ENCODE results near the gene FREM2.

- TF ChIP-seq, protein P1, sequence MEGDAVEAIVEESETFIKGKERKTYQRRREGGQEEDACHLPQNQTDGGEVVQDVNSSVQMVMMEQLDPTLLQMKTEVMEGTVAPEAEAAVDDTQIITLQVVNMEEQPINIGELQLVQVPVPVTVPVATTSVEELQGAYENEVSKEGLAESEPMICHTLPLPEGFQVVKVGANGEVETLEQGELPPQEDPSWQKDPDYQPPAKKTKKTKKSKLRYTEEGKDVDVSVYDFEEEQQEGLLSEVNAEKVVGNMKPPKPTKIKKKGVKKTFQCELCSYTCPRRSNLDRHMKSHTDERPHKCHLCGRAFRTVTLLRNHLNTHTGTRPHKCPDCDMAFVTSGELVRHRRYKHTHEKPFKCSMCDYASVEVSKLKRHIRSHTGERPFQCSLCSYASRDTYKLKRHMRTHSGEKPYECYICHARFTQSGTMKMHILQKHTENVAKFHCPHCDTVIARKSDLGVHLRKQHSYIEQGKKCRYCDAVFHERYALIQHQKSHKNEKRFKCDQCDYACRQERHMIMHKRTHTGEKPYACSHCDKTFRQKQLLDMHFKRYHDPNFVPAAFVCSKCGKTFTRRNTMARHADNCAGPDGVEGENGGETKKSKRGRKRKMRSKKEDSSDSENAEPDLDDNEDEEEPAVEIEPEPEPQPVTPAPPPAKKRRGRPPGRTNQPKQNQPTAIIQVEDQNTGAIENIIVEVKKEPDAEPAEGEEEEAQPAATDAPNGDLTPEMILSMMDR (conservative IDR thresholded peaks at IDR 0.05; ENCODE audit: low read length), result no peak
- no peak for TF ChIP-seq EZH2phosphoT487 (IDR thresholded peaks at IDR 0.05; ENCODE audit: borderline replicate concordance, low read depth, low read length)
Measured at GRCh38 chr13:38755793-38756192, 68.9 kb downstream of the FREM2 start.

Measured in OCI-LY7 (cell line).